ENCODE results near the gene C1orf53. TPM values are rescaled to one million over a fixed set of nuclear protein-coding genes. Genes with fewer than 3 reads are reported as not detected.
A peak's percentile ranks its signal among the peaks of the same experiment; 100 is the strongest.

Gene C1orf53
- total and polyA plus RNA-seq, 9 of the 15 experiments (the other 6 are each of a cell fraction or from before 2014, with no cell fraction given): 0.31 to 3.2 (median 2.3) TPM

- no peak for TF ChIP-seq U2AF1 (optimal IDR thresholded peaks at IDR 0.05; ENCODE audit: low read depth, low read length)
- TF ChIP-seq ARID3B (CRISPR knock-in tag; IDR thresholded peaks at IDR 0.05; ENCODE audit: borderline replicate concordance): no peak
- TF ChIP-seq NBN (IDR thresholded peaks at IDR 0.05; ENCODE audit: low read depth): peak; percentile 80
- TF ChIP-seq MTA3 (IDR thresholded peaks at IDR 0.05; ENCODE audit: borderline replicate concordance): no peak
- TF ChIP-seq HIVEP1 (CRISPR knock-in tag; IDR thresholded peaks at IDR 0.05): no peak
- TF ChIP-seq ZNF507 (tag; conservative IDR thresholded peaks at IDR 0.05): no peak
- peak; percentile 54 for TF ChIP-seq E2F8 (IDR thresholded peaks at IDR 0.05; ENCODE audit: low read depth, partially characterized antibody)
- no peak for TF ChIP-seq TCFL5 (CRISPR knock-in tag; conservative IDR thresholded peaks at IDR 0.05)
- TF ChIP-seq RREB1 (CRISPR knock-in tag; IDR thresholded peaks at IDR 0.05): no peak
- no peak for TF ChIP-seq ZNF830 (CRISPR knock-in tag; IDR thresholded peaks at IDR 0.05)
- TF ChIP-seq SFPQ (IDR thresholded peaks at IDR 0.05; ENCODE audit: low read depth, low read length): no peak
- no peak for TF ChIP-seq NCOA4 (IDR thresholded peaks at IDR 0.05; ENCODE audit: partially characterized antibody)
- TF ChIP-seq SP2 (IDR thresholded peaks at IDR 0.05; ENCODE audit: extremely low read depth, low read depth, low read length, poor library complexity, severe bottlenecking): no peak
- TF ChIP-seq ETV5 (CRISPR knock-in tag; IDR thresholded peaks at IDR 0.05; ENCODE audit: low read depth): peak; percentile 86
Measured at GRCh38 chr1:197928849-197929336, 26.5 kb downstream of the C1orf53 start (continued).
